HepG2 (cell line): ENCODE data around the gene DTYMK. TPM values are rescaled to one million over a fixed set of nuclear protein-coding genes. Genes with fewer than 3 reads are reported as not detected.

Experiments
- CEBPB ChIP-seq: IDR thresholded peaks from 2 replicates; pipeline ENCODE4 v1.6.1; 2011; ENCODE audit warnings: low read depth, low read length, improper control_type of control experiment, borderline replicate concordance
- NFATC3 ChIP-seq: sonication (generic); formaldehyde crosslinking; IDR thresholded peaks from 2 replicates; pipeline ENCODE4 v1.5.1; 2020; ENCODE audit warnings: mild to moderate bottlenecking, missing genetic modification reagents
- POLR2AphosphoS5 ChIP-seq: IDR thresholded peaks from 2 replicates; pipeline ENCODE4 v1.6.1; 2012; ENCODE audit warnings: low read depth, low read length
- SUZ12 ChIP-seq: fragments of 150-350 bp; IDR thresholded peaks from 2 replicates; pipeline ENCODE4 v1.6.1; 2014; ENCODE audit warnings: low read depth, low read length
- YY1 ChIP-seq: IDR thresholded peaks from 2 replicates; pipeline ENCODE4 v1.6.1; 2011; ENCODE audit warnings: low read length, low read depth, moderate library complexity, mild to moderate bottlenecking; ENCODE audit not compliant: insufficient read depth, insufficient replicate concordance
- ZC3H13 ChIP-seq: sonication (generic); formaldehyde crosslinking; IDR thresholded peaks from 2 replicates; pipeline ENCODE4 v1.8.1; 2023; ENCODE audit warnings: mild to moderate bottlenecking, missing genetic modification reagents, moderate library complexity
- ZFP36 ChIP-seq: fragments of 150-350 bp; IDR thresholded peaks from 2 replicates; pipeline ENCODE4 v1.6.1; 2018; ENCODE audit warnings: borderline replicate concordance, low read length, low read depth; ENCODE audit not compliant: partially characterized antibody
- ZNF20 ChIP-seq: sonication (generic); formaldehyde crosslinking; IDR thresholded peaks from 2 replicates; pipeline ENCODE4 v1.4.0; 2020; ENCODE audit warnings: mild to moderate bottlenecking, moderate library complexity, missing genetic modification reagents
- ZNF670 ChIP-seq: sonication (generic); formaldehyde crosslinking; IDR thresholded peaks from 2 replicates; pipeline ENCODE4 v1.8.0; 2022; ENCODE audit warnings: mild to moderate bottlenecking, missing genetic modification reagents, borderline replicate concordance
- ZNF776 ChIP-seq: sonication (generic); formaldehyde crosslinking; IDR thresholded peaks from 2 replicates; pipeline ENCODE4 v1.4.0; 2020; ENCODE audit warnings: mild to moderate bottlenecking, missing genetic modification reagents
- ZNF879 ChIP-seq: sonication (generic); formaldehyde crosslinking; IDR thresholded peaks from 2 replicates; pipeline ENCODE4 v1.8.1; 2023; ENCODE audit warnings: missing genetic modification reagents
- ZSCAN12 ChIP-seq: sonication (generic); formaldehyde crosslinking; IDR thresholded peaks from 2 replicates; pipeline ENCODE4 v1.9.0; 2021; ENCODE audit warnings: mild to moderate bottlenecking, missing genetic modification reagents
- polyA plus RNA-seq, 8 experiments: library from polyadenylated mRNA; depleted of rRNA in 3 of 8; stranded (reverse) in 7 of 8; unstranded in 1 of 8; fragments of >200 nt; fragmentation: Illumina TruSeq in 4 of 8; extraction: Trizol in 4 of 8; gene quantifications; 2 replicates each; pipeline versions ENCODE4 v1.2.1 to v1.2.3, GENCODE V29; 2011 to 2016; ENCODE audit warnings: low read depth in 4 of 8, missing spikeins in 1 of 8, mixed read lengths in 1 of 8; ENCODE audit not compliant: insufficient read depth in 1 of 8
- total RNA-seq, 5 experiments: library from RNA; depleted of rRNA; stranded (reverse); fragments of >200 nt; fragmentation: Illumina TruSeq; extraction: Trizol; gene quantifications; 2 replicates each; pipeline ENCODE4 v1.2.3, GENCODE V29; 2016; ENCODE audit warnings: low read depth in 1 of 5
- TF ChIP-seq, protein P1 (sequence below): sonication (generic); formaldehyde crosslinking; IDR thresholded peaks from 2 replicates; pipeline ENCODE4 v1.4.0; 2020; ENCODE audit warnings: mild to moderate bottlenecking, missing genetic modification reagents
- TF ChIP-seq, protein P2 (sequence below): sonication (generic); formaldehyde crosslinking; IDR thresholded peaks from 2 replicates; pipeline ENCODE4 v1.5.1; 2020; ENCODE audit warnings: mild to moderate bottlenecking, missing genetic modification reagents, borderline replicate concordance
- TF ChIP-seq, protein P3 (sequence below): IDR thresholded peaks from 2 replicates; pipeline ENCODE4 v1.6.1; 2016; ENCODE audit warnings: mild to moderate bottlenecking
- TF ChIP-seq, protein P4 (sequence below): sonication (generic); formaldehyde crosslinking; IDR thresholded peaks from 2 replicates; pipeline ENCODE4 v1.9.0; 2022; ENCODE audit warnings: low read depth, missing genetic modification reagents

The DTYMK gene
- total and polyA plus RNA-seq, 2 of the 13 experiments (the other 11 are each of a cell fraction or from before 2014, with no cell fraction given) = 57.5 to 134 TPM

DNA sequence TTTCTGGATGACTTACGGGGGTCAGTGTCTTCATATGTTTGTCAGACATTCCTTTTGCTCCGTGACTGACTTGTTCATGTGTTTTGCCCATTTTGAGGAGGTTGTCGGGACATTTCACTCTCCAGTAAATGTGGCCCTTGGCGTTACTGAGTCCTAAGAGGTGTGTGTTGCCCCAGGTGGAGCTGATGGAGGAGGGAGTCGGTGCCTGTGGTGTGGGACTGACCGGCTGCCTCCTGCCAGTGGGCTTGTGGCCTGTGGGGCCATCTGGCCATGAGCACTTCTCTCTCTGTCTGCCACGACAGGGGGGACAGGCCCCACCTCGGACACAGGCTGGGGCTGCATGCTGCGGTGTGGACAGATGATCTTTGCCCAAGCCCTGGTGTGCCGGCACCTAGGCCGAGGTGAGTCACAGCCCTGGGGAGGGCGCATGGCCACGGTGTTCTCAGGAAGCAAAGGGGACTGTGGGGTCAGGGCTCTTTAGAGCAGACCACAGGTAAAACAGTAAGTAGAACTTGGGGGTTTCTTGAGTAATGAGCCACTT, 33.3 kb downstream of the DTYMK start (continued):
- TF ChIP-seq, protein P1, sequence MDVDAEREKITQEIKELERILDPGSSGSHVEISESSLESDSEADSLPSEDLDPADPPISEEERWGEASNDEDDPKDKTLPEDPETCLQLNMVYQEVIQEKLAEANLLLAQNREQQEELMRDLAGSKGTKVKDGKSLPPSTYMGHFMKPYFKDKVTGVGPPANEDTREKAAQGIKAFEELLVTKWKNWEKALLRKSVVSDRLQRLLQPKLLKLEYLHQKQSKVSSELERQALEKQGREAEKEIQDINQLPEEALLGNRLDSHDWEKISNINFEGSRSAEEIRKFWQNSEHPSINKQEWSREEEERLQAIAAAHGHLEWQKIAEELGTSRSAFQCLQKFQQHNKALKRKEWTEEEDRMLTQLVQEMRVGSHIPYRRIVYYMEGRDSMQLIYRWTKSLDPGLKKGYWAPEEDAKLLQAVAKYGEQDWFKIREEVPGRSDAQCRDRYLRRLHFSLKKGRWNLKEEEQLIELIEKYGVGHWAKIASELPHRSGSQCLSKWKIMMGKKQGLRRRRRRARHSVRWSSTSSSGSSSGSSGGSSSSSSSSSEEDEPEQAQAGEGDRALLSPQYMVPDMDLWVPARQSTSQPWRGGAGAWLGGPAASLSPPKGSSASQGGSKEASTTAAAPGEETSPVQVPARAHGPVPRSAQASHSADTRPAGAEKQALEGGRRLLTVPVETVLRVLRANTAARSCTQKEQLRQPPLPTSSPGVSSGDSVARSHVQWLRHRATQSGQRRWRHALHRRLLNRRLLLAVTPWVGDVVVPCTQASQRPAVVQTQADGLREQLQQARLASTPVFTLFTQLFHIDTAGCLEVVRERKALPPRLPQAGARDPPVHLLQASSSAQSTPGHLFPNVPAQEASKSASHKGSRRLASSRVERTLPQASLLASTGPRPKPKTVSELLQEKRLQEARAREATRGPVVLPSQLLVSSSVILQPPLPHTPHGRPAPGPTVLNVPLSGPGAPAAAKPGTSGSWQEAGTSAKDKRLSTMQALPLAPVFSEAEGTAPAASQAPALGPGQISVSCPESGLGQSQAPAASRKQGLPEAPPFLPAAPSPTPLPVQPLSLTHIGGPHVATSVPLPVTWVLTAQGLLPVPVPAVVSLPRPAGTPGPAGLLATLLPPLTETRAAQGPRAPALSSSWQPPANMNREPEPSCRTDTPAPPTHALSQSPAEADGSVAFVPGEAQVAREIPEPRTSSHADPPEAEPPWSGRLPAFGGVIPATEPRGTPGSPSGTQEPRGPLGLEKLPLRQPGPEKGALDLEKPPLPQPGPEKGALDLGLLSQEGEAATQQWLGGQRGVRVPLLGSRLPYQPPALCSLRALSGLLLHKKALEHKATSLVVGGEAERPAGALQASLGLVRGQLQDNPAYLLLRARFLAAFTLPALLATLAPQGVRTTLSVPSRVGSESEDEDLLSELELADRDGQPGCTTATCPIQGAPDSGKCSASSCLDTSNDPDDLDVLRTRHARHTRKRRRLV (CRISPR knock-in tag) = no peak
- peak; percentile 43 for TF ChIP-seq YY1
- no peak for TF ChIP-seq SUZ12
- TF ChIP-seq, protein P2, sequence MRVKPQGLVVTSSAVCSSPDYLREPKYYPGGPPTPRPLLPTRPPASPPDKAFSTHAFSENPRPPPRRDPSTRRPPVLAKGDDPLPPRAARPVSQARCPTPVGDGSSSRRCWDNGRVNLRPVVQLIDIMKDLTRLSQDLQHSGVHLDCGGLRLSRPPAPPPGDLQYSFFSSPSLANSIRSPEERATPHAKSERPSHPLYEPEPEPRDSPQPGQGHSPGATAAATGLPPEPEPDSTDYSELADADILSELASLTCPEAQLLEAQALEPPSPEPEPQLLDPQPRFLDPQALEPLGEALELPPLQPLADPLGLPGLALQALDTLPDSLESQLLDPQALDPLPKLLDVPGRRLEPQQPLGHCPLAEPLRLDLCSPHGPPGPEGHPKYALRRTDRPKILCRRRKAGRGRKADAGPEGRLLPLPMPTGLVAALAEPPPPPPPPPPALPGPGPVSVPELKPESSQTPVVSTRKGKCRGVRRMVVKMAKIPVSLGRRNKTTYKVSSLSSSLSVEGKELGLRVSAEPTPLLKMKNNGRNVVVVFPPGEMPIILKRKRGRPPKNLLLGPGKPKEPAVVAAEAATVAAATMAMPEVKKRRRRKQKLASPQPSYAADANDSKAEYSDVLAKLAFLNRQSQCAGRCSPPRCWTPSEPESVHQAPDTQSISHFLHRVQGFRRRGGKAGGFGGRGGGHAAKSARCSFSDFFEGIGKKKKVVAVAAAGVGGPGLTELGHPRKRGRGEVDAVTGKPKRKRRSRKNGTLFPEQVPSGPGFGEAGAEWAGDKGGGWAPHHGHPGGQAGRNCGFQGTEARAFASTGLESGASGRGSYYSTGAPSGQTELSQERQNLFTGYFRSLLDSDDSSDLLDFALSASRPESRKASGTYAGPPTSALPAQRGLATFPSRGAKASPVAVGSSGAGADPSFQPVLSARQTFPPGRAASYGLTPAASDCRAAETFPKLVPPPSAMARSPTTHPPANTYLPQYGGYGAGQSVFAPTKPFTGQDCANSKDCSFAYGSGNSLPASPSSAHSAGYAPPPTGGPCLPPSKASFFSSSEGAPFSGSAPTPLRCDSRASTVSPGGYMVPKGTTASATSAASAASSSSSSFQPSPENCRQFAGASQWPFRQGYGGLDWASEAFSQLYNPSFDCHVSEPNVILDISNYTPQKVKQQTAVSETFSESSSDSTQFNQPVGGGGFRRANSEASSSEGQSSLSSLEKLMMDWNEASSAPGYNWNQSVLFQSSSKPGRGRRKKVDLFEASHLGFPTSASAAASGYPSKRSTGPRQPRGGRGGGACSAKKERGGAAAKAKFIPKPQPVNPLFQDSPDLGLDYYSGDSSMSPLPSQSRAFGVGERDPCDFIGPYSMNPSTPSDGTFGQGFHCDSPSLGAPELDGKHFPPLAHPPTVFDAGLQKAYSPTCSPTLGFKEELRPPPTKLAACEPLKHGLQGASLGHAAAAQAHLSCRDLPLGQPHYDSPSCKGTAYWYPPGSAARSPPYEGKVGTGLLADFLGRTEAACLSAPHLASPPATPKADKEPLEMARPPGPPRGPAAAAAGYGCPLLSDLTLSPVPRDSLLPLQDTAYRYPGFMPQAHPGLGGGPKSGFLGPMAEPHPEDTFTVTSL (CRISPR knock-in tag) = peak; percentile 37; the same call in 1 of the 2 replicates
- no peak for TF ChIP-seq ZC3H13 (CRISPR knock-in tag)
- TF ChIP-seq, protein P3, sequence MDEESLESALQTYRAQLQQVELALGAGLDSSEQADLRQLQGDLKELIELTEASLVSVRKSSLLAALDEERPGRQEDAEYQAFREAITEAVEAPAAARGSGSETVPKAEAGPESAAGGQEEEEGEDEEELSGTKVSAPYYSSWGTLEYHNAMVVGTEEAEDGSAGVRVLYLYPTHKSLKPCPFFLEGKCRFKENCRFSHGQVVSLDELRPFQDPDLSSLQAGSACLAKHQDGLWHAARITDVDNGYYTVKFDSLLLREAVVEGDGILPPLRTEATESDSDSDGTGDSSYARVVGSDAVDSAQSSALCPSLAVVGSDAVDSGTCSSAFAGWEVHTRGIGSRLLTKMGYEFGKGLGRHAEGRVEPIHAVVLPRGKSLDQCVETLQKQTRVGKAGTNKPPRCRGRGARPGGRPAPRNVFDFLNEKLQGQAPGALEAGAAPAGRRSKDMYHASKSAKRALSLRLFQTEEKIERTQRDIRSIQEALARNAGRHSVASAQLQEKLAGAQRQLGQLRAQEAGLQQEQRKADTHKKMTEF (CRISPR knock-in tag) = peak; percentile 92
- TF ChIP-seq ZSCAN12 = no peak
- TF ChIP-seq ZFP36 = no peak
- TF ChIP-seq ZNF20 (CRISPR knock-in tag) = no peak
- TF ChIP-seq ZNF776 (CRISPR knock-in tag) = no peak
- TF ChIP-seq ZNF670 (CRISPR knock-in tag) = no peak
- TF ChIP-seq, protein P4, sequence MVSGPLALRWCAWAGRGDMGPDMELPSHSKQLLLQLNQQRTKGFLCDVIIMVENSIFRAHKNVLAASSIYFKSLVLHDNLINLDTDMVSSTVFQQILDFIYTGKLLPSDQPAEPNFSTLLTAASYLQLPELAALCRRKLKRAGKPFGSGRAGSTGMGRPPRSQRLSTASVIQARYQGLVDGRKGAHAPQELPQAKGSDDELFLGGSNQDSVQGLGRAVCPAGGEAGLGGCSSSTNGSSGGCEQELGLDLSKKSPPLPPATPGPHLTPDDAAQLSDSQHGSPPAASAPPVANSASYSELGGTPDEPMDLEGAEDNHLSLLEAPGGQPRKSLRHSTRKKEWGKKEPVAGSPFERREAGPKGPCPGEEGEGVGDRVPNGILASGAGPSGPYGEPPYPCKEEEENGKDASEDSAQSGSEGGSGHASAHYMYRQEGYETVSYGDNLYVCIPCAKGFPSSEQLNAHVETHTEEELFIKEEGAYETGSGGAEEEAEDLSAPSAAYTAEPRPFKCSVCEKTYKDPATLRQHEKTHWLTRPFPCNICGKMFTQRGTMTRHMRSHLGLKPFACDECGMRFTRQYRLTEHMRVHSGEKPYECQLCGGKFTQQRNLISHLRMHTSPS (CRISPR knock-in tag) = peak; percentile 83; the same call in 1 of the 2 replicates
- TF ChIP-seq POLR2AphosphoS5 = no peak
- peak; percentile 32; the same call in 1 of the 2 replicates for TF ChIP-seq CEBPB
- no peak for TF ChIP-seq NFATC3 (CRISPR knock-in tag)
- no peak for TF ChIP-seq ZNF879 (CRISPR knock-in tag)
